GM12878 (cell line): ENCODE measurements around the gene SYT12.

Experiments
- BACH1 ChIP-seq: fragments of 450-650 bp; IDR thresholded peaks from 2 replicates; pipeline ENCODE4 v1.6.1; 2017; ENCODE audit warnings: mild to moderate bottlenecking, borderline replicate concordance
- CTCF ChIP-seq, 3 experiments: IDR thresholded peaks in 2 of 3; conservative IDR thresholded peaks in 1 of 3; 2 replicates each; pipeline ENCODE4 v1.5.1; 2011; ENCODE audit warnings: low read depth in 3 of 3, low read length in 3 of 3, mild to moderate bottlenecking in 3 of 3, control low read depth in 2 of 3, moderate library complexity in 2 of 3, inconsistent platforms in 1 of 3, mixed read lengths in 1 of 3; ENCODE audit not compliant: control insufficient read depth in 2 of 3, insufficient read depth in 1 of 3; ENCODE audit errors: extremely low read depth in 1 of 3
- EP300 ChIP-seq, 2 experiments: fragments of 150-350 bp in 1 of 2; IDR thresholded peaks; 2 replicates each; pipeline ENCODE4 v1.6.1; 2011 to 2012; ENCODE audit warnings: low read depth in 2 of 2, low read length in 2 of 2, borderline replicate concordance in 1 of 2, improper control_type of control experiment in 1 of 2, inconsistent platforms in 1 of 2; ENCODE audit not compliant: control insufficient read depth in 1 of 2
- FOXM1 ChIP-seq: IDR thresholded peaks from 2 replicates; pipeline ENCODE4 v1.6.1; 2012; ENCODE audit warnings: low read depth, mild to moderate bottlenecking, inconsistent platforms, low read length, moderate library complexity
- IRF4 ChIP-seq: IDR thresholded peaks from 2 replicates; pipeline ENCODE4 v1.6.1; 2011; ENCODE audit warnings: low read depth, low read length
- MYB ChIP-seq: fragments of 150-350 bp; IDR thresholded peaks from 2 replicates; pipeline ENCODE4 v1.6.1; 2014; ENCODE audit warnings: mild to moderate bottlenecking, low read depth, low read length, borderline replicate concordance
- YY1 ChIP-seq: IDR thresholded peaks from 2 replicates; pipeline ENCODE4 v1.6.1; 2011; ENCODE audit warnings: low read depth, mild to moderate bottlenecking, low read length
- ZNF24 ChIP-seq: fragments of 450-650 bp; IDR thresholded peaks from 2 replicates; pipeline ENCODE4 v1.6.1; 2017; ENCODE audit warnings: antibody characterized with exemption, mild to moderate bottlenecking
- TF ChIP-seq, protein P1 (sequence below): IDR thresholded peaks from 2 replicates; pipeline ENCODE4 v1.6.1; 2012; ENCODE audit warnings: low read depth, low read length, improper control_type of control experiment

- TF ChIP-seq CTCF (IDR thresholded peaks at IDR 0.05 in 2 of 3, conservative IDR thresholded peaks at IDR 0.05 in 1 of 3; ENCODE audit: control insufficient read depth in 2 of 3, extremely low read depth in 1 of 3, insufficient read depth in 1 of 3, low read depth in 3 of 3, low read length in 3 of 3) (no peak), FOXM1 (no peak), BACH1 (no peak), ZNF24 (no peak), IRF4 (no peak), YY1 (no peak), MYB (no peak), EP300 (IDR thresholded peaks at IDR 0.05; ENCODE audit: borderline replicate concordance in 1 of 2, control insufficient read depth in 1 of 2, low read depth in 2 of 2, low read length in 2 of 2) (no peak)
- TF ChIP-seq, protein P1, sequence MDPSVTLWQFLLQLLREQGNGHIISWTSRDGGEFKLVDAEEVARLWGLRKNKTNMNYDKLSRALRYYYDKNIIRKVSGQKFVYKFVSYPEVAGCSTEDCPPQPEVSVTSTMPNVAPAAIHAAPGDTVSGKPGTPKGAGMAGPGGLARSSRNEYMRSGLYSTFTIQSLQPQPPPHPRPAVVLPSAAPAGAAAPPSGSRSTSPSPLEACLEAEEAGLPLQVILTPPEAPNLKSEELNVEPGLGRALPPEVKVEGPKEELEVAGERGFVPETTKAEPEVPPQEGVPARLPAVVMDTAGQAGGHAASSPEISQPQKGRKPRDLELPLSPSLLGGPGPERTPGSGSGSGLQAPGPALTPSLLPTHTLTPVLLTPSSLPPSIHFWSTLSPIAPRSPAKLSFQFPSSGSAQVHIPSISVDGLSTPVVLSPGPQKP: no peak
Measured at GRCh38 chr11:67098799-67099429, 76.0 kb downstream of the SYT12 start.
